Measurements from ENCODE around the gene KRT23.

The KRT23 gene

DNA sequence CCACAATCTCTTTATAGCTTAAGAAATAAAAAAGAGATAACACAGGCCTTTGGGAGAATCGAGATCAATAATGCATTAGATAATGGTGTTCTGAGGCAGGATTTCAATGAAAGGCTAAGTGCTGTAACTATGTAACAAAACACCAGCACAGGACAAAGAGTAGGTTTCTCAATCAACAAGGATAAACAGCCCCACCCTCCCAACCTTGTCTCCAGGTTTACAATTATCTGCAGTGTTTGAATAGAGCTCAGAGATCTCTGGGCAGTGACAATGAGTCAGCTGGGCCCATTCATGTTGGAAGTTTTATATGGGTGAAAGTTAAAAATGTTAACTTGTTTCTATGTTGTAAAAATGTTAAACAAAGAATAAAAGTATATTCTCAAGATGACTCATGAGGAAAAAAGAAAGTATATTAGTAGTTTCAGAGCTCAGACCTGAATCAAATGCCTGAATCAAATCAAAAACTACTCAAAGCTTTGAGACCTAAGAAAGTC, 35.4 kb downstream of the KRT23 start:
- H3K4me3 ChIP-seq = no peak overlapping the region
- H3K9ac ChIP-seq (ENCODE audit: insufficient read length) = no peak overlapping the region
- H3K27ac ChIP-seq = no peak overlapping the region
- TF ChIP-seq POLR2AphosphoS5 (IDR thresholded peaks at IDR 0.05; ENCODE audit: borderline replicate concordance, low read depth, low read length) = no peak
- TF ChIP-seq FOXP2 (optimal IDR thresholded peaks at IDR 0.05; ENCODE audit: control extremely low read depth, extremely low read length, insufficient read depth) = no peak
- TF ChIP-seq EZH2 (IDR thresholded peaks at IDR 0.05) = no peak
- H3K36me3 ChIP-seq (ENCODE audit: insufficient read depth, low read length) = no peaks in the 10 kb centered on the region
- no peak for DNase-seq (ENCODE audit: low read depth, low spot score)
- H3K9me3 ChIP-seq (ENCODE audit: low read depth, low read length) = no peaks in the 10 kb centered on the region

DNA sequence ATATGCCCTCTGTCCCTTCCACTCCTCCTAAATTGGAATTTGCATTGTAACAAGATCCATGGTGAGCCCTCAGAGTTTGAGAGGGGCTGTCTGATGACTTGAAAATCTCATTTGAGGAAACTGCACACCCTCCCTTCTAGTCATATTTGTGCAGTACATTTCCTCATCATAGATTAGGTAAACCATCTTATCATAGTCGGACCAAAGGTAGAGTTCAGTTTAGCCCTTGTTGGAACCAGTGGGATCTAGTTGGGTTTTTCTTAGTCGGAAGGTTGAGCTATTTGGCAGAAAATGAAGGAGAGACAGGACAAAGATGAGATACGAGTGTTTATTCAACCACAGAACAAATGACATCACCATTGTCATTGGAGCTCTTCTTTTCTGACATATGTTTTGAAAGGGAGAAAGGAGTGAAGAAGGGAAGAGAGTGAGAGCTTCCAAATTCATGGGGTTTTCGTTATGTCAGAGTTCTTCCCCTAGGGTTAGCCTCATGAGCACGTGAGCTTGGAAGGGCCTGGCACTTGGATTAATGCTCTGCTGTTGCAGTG, 36.6 kb downstream of the KRT23 start:
- DNase-seq (ENCODE audit: low read depth, low spot score) = no peak
- TF ChIP-seq POLR2AphosphoS5 (IDR thresholded peaks at IDR 0.05; ENCODE audit: borderline replicate concordance, low read depth, low read length) (no peak), EZH2 (IDR thresholded peaks at IDR 0.05) (no peak)
- Histone ChIP-seq H3K9me3 (ENCODE audit: low read depth, low read length) (no peaks in the 10 kb centered on the region), H3K9ac (ENCODE audit: insufficient read length) (no peak overlapping the region), H3K4me3 (no peak overlapping the region), H3K36me3 (ENCODE audit: insufficient read depth, low read length) (no peaks in the 10 kb centered on the region), H3K27ac (no peak overlapping the region)

DNA sequence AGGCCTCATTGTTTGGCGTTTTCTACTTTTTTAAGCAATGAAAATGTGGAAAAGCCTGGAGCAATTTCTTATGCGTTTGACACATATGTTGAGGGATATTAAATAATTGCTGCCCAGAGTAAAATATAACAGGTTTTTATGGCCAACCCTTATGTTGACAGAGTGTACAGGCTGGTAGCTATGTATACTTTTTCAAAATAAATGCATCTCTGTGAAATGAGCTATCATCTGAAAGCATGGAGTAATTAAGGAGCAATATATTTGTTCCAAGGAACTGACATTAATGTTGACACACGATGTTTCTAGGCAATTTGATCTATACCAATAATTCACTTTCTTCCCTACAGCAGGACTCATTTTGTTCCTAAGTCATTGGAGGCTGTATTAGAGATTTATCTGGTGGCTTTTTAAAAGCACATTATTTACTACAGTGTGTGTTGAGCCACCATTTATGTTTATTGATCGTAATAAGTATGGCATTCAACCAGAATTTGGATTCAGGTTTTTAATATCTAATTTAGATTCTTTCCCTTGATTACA, 40.5 kb downstream of the KRT23 start:
- no peak overlapping the region for H3K9ac ChIP-seq (ENCODE audit: insufficient read length)
- no peaks in the 10 kb centered on the region for H3K36me3 ChIP-seq (ENCODE audit: insufficient read depth, low read length)
- no peak overlapping the region for H3K4me3 ChIP-seq
- DNase-seq (ENCODE audit: low read depth, low spot score) = no peak
- no peaks in the 10 kb centered on the region for H3K9me3 ChIP-seq (ENCODE audit: low read depth, low read length)
- TF ChIP-seq POLR2AphosphoS5 (IDR thresholded peaks at IDR 0.05; ENCODE audit: borderline replicate concordance, low read depth, low read length) (no peak), EZH2 (IDR thresholded peaks at IDR 0.05) (no peak), FOXP2 (optimal IDR thresholded peaks at IDR 0.05; ENCODE audit: control extremely low read depth, extremely low read length, insufficient read depth) (no peak)
- H3K27ac ChIP-seq = no peak overlapping the region

DNA sequence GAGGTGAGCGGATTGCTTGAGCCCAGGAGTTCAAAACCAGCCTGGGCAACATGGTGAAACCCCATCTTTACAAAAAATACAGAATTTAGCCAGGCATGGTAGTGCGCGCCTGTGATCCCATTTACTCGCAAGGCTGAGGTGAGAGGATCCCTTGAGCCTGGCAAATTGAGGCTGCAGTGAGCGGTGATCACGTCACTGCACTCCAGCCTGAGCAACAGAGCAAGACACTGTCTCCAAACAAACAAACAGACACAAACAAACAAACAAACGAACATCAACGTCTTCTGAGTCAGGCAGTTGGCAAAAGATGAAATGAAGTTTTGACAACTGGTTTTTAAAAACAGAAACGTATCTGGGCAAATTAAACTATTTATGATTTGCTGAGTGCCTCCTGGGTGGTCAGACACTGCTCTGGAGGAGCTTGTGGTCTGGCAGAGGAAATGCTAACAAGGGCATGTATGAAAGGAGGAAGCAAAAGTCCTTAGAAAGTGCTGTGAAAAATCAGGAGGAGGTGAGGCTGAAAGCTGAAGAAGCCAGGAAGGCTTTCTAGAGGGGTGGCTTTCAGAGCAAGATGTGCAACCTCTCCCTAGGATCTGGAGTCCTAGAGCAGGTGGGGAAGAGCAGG, 42.2 kb downstream of the KRT23 start:
- Histone ChIP-seq H3K4me3 (no peak overlapping the region), H3K36me3 (ENCODE audit: insufficient read depth, low read length) (no peaks in the 10 kb centered on the region), H3K9me3 (ENCODE audit: low read depth, low read length) (no peaks in the 10 kb centered on the region), H3K9ac (ENCODE audit: insufficient read length) (no peak overlapping the region), H3K27ac (no peak overlapping the region)
- TF ChIP-seq FOXP2 (optimal IDR thresholded peaks at IDR 0.05; ENCODE audit: control extremely low read depth, extremely low read length, insufficient read depth) (no peak), POLR2AphosphoS5 (IDR thresholded peaks at IDR 0.05; ENCODE audit: borderline replicate concordance, low read depth, low read length) (no peak), EZH2 (IDR thresholded peaks at IDR 0.05) (no peak)
- no peak for DNase-seq (ENCODE audit: low read depth, low spot score)

DNA sequence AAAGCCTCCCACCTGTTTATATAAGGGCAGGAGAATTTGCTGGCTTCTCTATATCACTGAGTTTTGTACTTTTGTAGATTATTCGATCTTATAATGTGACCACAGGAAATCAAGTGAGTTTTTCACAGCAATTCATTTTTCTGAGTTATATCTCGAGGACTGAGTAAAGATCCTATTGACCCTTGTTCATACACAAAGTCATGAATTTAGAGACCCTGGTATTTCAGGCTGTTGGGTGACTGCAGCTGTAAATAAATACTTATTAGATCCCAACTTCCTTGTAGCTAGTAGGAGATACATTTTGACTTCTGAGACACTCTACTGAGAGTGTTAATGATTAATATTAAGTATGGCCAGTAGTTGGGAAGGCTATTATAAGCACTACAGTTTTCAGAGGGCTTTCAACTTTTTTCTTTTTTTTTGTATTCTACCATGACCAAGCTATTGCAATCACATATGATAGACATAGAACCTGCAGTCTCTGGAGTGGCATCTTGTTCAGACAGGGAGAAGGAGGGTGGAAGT, 49.2 kb downstream of the KRT23 start:
- no peak overlapping the region for H3K9ac ChIP-seq (ENCODE audit: insufficient read length)
- no peaks in the 10 kb centered on the region for H3K36me3 ChIP-seq (ENCODE audit: insufficient read depth, low read length)
- no peak for DNase-seq (ENCODE audit: low read depth, low spot score)
- no peak for TF ChIP-seq POLR2AphosphoS5 (IDR thresholded peaks at IDR 0.05; ENCODE audit: borderline replicate concordance, low read depth, low read length)
- TF ChIP-seq EZH2 (IDR thresholded peaks at IDR 0.05) = no peak
- TF ChIP-seq FOXP2 (optimal IDR thresholded peaks at IDR 0.05; ENCODE audit: control extremely low read depth, extremely low read length, insufficient read depth) = no peak
- no peak overlapping the region for H3K4me3 ChIP-seq
- no peak overlapping the region for H3K27ac ChIP-seq
- H3K9me3 ChIP-seq (ENCODE audit: low read depth, low read length) = no peaks in the 10 kb centered on the region

DNA sequence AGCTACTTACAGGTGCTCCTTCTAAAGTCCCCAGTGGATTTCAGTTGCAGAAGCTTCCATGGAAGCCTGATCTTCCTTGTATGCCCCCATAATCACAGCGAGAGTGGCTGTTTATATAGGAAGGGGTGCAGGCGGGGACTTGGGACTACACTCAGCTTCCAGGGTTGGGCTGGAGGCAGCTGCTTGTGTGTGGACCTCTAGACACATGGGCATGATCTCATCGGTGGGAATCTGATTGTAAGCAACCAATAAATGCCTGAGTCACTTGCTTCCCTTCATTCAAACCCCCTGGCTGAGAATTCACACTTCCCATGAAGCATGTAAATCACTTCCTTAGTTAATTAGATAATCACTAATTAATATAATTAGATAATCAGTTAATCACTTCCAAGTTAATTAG, 51.4 kb downstream of the KRT23 start:
- Histone ChIP-seq H3K36me3 (ENCODE audit: insufficient read depth, low read length) (no peaks in the 10 kb centered on the region), H3K9ac (ENCODE audit: insufficient read length) (no peak overlapping the region), H3K4me3 (no peak overlapping the region), H3K9me3 (ENCODE audit: low read depth, low read length) (no peaks in the 10 kb centered on the region), H3K27ac (no peak overlapping the region)
- no peak for DNase-seq (ENCODE audit: low read depth, low spot score)
- no peak for TF ChIP-seq FOXP2 (optimal IDR thresholded peaks at IDR 0.05; ENCODE audit: control extremely low read depth, extremely low read length, insufficient read depth)
- no peak for TF ChIP-seq EZH2 (IDR thresholded peaks at IDR 0.05)
- TF ChIP-seq POLR2AphosphoS5 (IDR thresholded peaks at IDR 0.05; ENCODE audit: borderline replicate concordance, low read depth, low read length) = no peak

DNA sequence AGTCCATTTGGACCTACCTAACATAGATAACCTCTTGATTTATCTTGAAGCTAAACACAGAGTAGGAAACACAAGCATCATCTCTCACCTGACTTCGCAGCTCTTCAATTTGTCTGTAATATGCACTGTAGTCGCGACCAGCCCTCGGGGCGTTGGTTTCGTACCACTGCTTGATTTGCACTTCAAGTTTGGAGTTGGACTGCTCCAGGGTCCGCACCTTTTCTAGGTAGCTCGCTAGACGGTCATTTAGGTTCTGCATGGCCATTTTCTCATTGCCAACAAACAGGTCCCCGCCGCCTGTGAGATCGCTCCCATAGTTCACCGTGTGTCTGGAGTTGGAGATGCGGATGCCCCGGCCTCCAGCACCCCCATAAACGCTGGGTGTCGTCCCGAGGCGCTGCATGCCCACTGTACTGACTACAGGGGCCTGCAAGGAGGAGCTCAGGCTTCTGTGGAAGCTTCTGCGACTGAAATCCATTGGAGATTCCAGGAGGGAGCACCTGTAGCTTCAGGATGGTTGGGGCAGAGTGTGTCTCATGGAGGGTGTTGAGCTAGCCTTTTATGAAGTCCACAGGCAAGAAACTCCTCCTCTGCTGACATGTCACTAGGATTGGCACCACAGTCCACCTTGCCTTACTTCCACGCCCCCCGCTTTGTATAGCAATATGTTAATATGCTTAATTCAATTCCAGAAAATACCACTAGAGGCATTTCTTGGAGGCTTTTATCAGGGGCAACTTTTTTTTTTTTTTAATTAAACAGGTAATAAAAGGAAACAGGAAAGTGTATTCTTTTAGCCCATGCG, 52.5 kb downstream of the KRT23 start, which contains the start of gene KRT20:
Gene KRT20, minus strand, starts transcription at position 535 of the 805 bp plus-strand sequence. Its CDS starts 57 bp downstream, at position 478.
- no peak for DNase-seq (ENCODE audit: low read depth, low spot score)
- Histone ChIP-seq H3K4me3 (no peak within 1 kb of the TSS), H3K36me3 (ENCODE audit: insufficient read depth, low read length) (no peaks in the 10 kb centered on the region), H3K27ac (no peak within 1 kb of the TSS), H3K9me3 (ENCODE audit: low read depth, low read length) (no peaks in the 10 kb centered on the region), H3K9ac (ENCODE audit: insufficient read length) (no peak within 1 kb of the TSS)
- no peak for TF ChIP-seq EZH2 (IDR thresholded peaks at IDR 0.05)
- TF ChIP-seq POLR2AphosphoS5 (IDR thresholded peaks at IDR 0.05; ENCODE audit: borderline replicate concordance, low read depth, low read length) = no peak
- TF ChIP-seq FOXP2 (optimal IDR thresholded peaks at IDR 0.05; ENCODE audit: control extremely low read depth, extremely low read length, insufficient read depth) = no peak
